H9 (cell line): Measurements from ENCODE around the gene PF4V1. TPM values are rescaled to one million over a fixed set of nuclear protein-coding genes. Genes with fewer than 3 reads are reported as not detected.

Source experiments
- DNase-seq: peaks from one replicate; pipeline ENCODE4 v3.0.0-alpha.2; 2017
- H2AFZ ChIP-seq: one replicate; pipeline ENCODE4 v1.6.1; 2013; ENCODE audit warnings: mild to moderate bottlenecking, low read length, control low read depth, moderate library complexity
- H2AK5ac ChIP-seq: 2 replicates; pipeline ENCODE4 v1.6.1; 2013; ENCODE audit warnings: low read length, control low read depth, mixed read lengths; ENCODE audit not compliant: insufficient read length
- H2BK120ac ChIP-seq: one replicate; pipeline ENCODE4 v1.6.1; 2013; ENCODE audit warnings: low read depth, mild to moderate bottlenecking, low read length, control low read depth, inconsistent platforms; ENCODE audit not compliant: poor library complexity, severe bottlenecking
- H2BK12ac ChIP-seq: 2 replicates; pipeline ENCODE4 v1.6.1; 2013; ENCODE audit warnings: low read length, control low read depth, mixed read lengths, low read depth; ENCODE audit not compliant: insufficient read length
- H2BK15ac ChIP-seq: 2 replicates; pipeline ENCODE4 v1.6.1; 2013; ENCODE audit warnings: low read depth, low read length, control low read depth
- H2BK20ac ChIP-seq: one replicate; pipeline ENCODE4 v1.6.1; 2013; ENCODE audit warnings: low read depth, mild to moderate bottlenecking, low read length, control low read depth, inconsistent platforms; ENCODE audit not compliant: poor library complexity, severe bottlenecking
- H2BK5ac ChIP-seq: 2 replicates; pipeline ENCODE4 v1.6.1; 2013; ENCODE audit warnings: low read length, control low read depth, mixed read lengths; ENCODE audit not compliant: insufficient read length
- H3K14ac ChIP-seq: 2 replicates; pipeline ENCODE4 v1.6.1; 2013; ENCODE audit warnings: low read length, control low read depth; ENCODE audit not compliant: insufficient read depth
- H3K18ac ChIP-seq: 2 replicates; pipeline ENCODE4 v1.6.1; 2013; ENCODE audit warnings: low read depth, mild to moderate bottlenecking, mixed read lengths, low read length, control low read depth; ENCODE audit not compliant: insufficient read length
- H3K23ac ChIP-seq: 2 replicates; pipeline ENCODE4 v1.6.1; 2013; ENCODE audit warnings: low read length, control low read depth, mixed read lengths, low read depth; ENCODE audit not compliant: insufficient read length
- H3K23me2 ChIP-seq: 2 replicates; pipeline ENCODE4 v1.6.1; 2013; ENCODE audit warnings: low read depth, mild to moderate bottlenecking, mixed read lengths, low read length, control low read depth; ENCODE audit not compliant: insufficient read length, poor library complexity, severe bottlenecking
- H3K27ac ChIP-seq: 2 replicates; pipeline ENCODE4 v1.5.1; 2013; ENCODE audit warnings: low read length, control low read depth, mixed read lengths, low read depth; ENCODE audit not compliant: insufficient read length
- H3K27me3 ChIP-seq: 2 replicates; pipeline ENCODE4 v1.6.1; 2013; ENCODE audit warnings: low read length, control low read depth, inconsistent platforms; ENCODE audit not compliant: insufficient read depth
- H3K4ac ChIP-seq: 2 replicates; pipeline ENCODE4 v1.6.1; 2013; ENCODE audit warnings: low read depth, mild to moderate bottlenecking, control low read depth, inconsistent platforms, low read length, moderate library complexity
- H3K4me1 ChIP-seq: 2 replicates; pipeline ENCODE4 v1.6.1; 2013; ENCODE audit warnings: low read length, control low read depth, inconsistent platforms; ENCODE audit not compliant: insufficient read depth
- H3K4me2 ChIP-seq: 2 replicates; pipeline ENCODE4 v1.6.1; 2013; ENCODE audit warnings: low read length, control low read depth, mixed read lengths; ENCODE audit not compliant: insufficient read length, insufficient read depth
- H3K56ac ChIP-seq: 2 replicates; pipeline ENCODE4 v1.6.1; 2013; ENCODE audit warnings: low read depth, mild to moderate bottlenecking, mixed read lengths, low read length, control low read depth; ENCODE audit not compliant: insufficient read length
- H3K79me1 ChIP-seq: 2 replicates; pipeline ENCODE4 v1.6.1; 2013; ENCODE audit warnings: low read depth, mild to moderate bottlenecking, moderate library complexity, low read length, control low read depth, inconsistent platforms; ENCODE audit not compliant: insufficient read depth, poor library complexity, severe bottlenecking
- H3K79me2 ChIP-seq: 2 replicates; pipeline ENCODE4 v1.6.1; 2013; ENCODE audit warnings: low read length, control low read depth, inconsistent platforms; ENCODE audit not compliant: insufficient read depth
- H3K9ac ChIP-seq: 2 replicates; pipeline ENCODE4 v1.6.1; 2013; ENCODE audit warnings: low read length, control low read depth, mixed read lengths; ENCODE audit not compliant: insufficient read length; ENCODE audit errors: extremely low read depth
- H3K9me3 ChIP-seq: one replicate; pipeline ENCODE4 v1.6.1; 2013; ENCODE audit warnings: low read depth, low read length, inconsistent platforms; ENCODE audit not compliant: control insufficient read depth
- H3T11ph ChIP-seq: one replicate; pipeline ENCODE4 v1.6.1; 2013; ENCODE audit warnings: mild to moderate bottlenecking, low read length, control low read depth, inconsistent platforms
- H4K20me1 ChIP-seq: one replicate; pipeline ENCODE4 v1.6.1; 2013; ENCODE audit not compliant: control insufficient read depth, insufficient read length, insufficient read depth
- H4K5ac ChIP-seq: 2 replicates; pipeline ENCODE4 v1.6.1; 2013; ENCODE audit warnings: low read depth, mild to moderate bottlenecking, mixed read lengths, low read length, control low read depth; ENCODE audit not compliant: insufficient read length
- H4K8ac ChIP-seq: replicated peaks from 2 replicates; pipeline ENCODE4 v1.6.1; 2013; ENCODE audit warnings: low read length, control low read depth, mixed read lengths, low read depth; ENCODE audit not compliant: insufficient read length
- H4K91ac ChIP-seq: 2 replicates; pipeline ENCODE4 v1.6.1; 2013; ENCODE audit warnings: low read depth, mild to moderate bottlenecking, moderate library complexity, mixed read lengths, low read length, control low read depth; ENCODE audit not compliant: insufficient read length
- H3K27ac Mint-ChIP-seq, 3 experiments: 2 replicates in 2 of 3; 3 replicates in 1 of 3; pipeline ENCODE4 v1.8.0; 2020 to 2021; ENCODE audit warnings: mixed read lengths in 3 of 3, mild to moderate bottlenecking in 1 of 3, moderate library complexity in 1 of 3
- H3K27me3 Mint-ChIP-seq: 2 replicates; pipeline ENCODE4 v1.8.0; 2021; ENCODE audit warnings: low read depth, mild to moderate bottlenecking, moderate library complexity, mixed read lengths
- H3K36me3 Mint-ChIP-seq, 3 experiments: 2 replicates in 2 of 3; 3 replicates in 1 of 3; pipeline ENCODE4 v1.8.0; 2020 to 2021; ENCODE audit warnings: low read depth in 3 of 3, mixed read lengths in 3 of 3; ENCODE audit not compliant: insufficient read depth in 1 of 3
- H3K4me1 Mint-ChIP-seq, 2 experiments: 2 replicates each; pipeline ENCODE4 v1.8.0; 2020; ENCODE audit warnings: mixed read lengths in 2 of 2
- H3K4me3 Mint-ChIP-seq, 2 experiments: 2 replicates in 1 of 2; 3 replicates in 1 of 2; pipeline ENCODE4 v1.8.0; 2020 to 2021; ENCODE audit warnings: mild to moderate bottlenecking in 2 of 2, mixed read lengths in 2 of 2, moderate library complexity in 1 of 2
- H3K9me3 Mint-ChIP-seq, 2 experiments: 2 replicates in 1 of 2; 3 replicates in 1 of 2; pipeline ENCODE4 v1.8.0; 2020; ENCODE audit warnings: mild to moderate bottlenecking in 2 of 2, mixed read lengths in 2 of 2, moderate library complexity in 1 of 2
- CTCF ChIP-seq: fragments of 200-600 bp; sonication (generic); conservative IDR thresholded peaks from 3 replicates; pipeline ENCODE4 v1.8.0; 2021; ENCODE audit warnings: antibody characterized with exemption, mild to moderate bottlenecking
- WGBS: extraction: QIAGEN DNeasy Blood & Tissue Kit; methylation state at CpG from one replicate; pipeline ENCODE4 v1.1.7; 2013; ENCODE audit warnings: missing lambda C conversion rate, low lambda C conversion rate, mixed read lengths; ENCODE audit not compliant: insufficient read length; ENCODE audit errors: extremely low coverage; 5-methylcytosine and 5-hydroxymethylcytosine counted together
- total RNA-seq: library from RNA; stranded (reverse); gene quantifications from 2 replicates; pipeline ENCODE4 v1.2.1, GENCODE V29; 2021

PF4V1 gene
- total RNA-seq, 1 experiment from 2014 or later, result not detected

DNA sequence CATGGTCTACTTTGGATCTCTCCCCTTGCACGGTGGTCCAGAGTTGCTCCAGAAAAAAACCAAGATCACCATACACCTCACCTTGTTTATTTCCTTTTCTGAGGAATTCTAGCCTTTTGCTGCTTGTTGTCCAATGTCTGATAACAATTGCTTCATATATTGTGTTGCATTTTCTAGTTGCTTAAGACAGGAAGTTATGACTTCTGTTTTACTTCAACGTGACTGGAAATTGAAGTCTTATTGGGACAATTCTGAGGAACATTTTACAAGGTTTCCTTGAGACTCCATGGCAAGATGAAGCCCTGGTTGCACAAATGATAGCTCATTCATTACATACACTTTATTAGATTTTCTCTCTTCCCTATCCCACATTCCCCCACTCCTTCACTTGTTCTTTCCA is 21.3 kb downstream of the PF4V1 start:
- WGBS, result no CpG with 5 or more reads among the region's 2 CpGs
- H4K20me1 ChIP-seq, result no peaks in the 10 kb centered on the region
- no peak overlapping the region for H2AK5ac ChIP-seq
- H2BK15ac ChIP-seq, result no peak overlapping the region
- H3K4me1 Mint-ChIP-seq, result peaks cover 4 to 9% of the 10 kb centered on the region in 2 experiments; a peak in 3 of 4 replicates
- no peak for DNase-seq
- H2AFZ ChIP-seq, result no peak overlapping the region
- no peak overlapping the region for H3K14ac ChIP-seq
- H4K8ac ChIP-seq, result no peak overlapping the region
- no peak overlapping the region for H3K18ac ChIP-seq
- no peak overlapping the region for H3K27ac Mint-ChIP-seq
- no peaks in the 10 kb centered on the region for H3K9me3 ChIP-seq
- H3K36me3 Mint-ChIP-seq, result no peaks in the 10 kb centered on the region
- no peak overlapping the region for H2BK5ac ChIP-seq
- H2BK12ac ChIP-seq, result no peak overlapping the region
- H4K91ac ChIP-seq, result no peak overlapping the region
- no peak overlapping the region for H3K4me3 Mint-ChIP-seq
- no peaks in the 10 kb centered on the region for H3K79me2 ChIP-seq
- no peaks in the 10 kb centered on the region for H3K27me3 ChIP-seq
- no peak overlapping the region for H3K4ac ChIP-seq
- no peak overlapping the region for H4K5ac ChIP-seq
- H3T11ph ChIP-seq, result no peak overlapping the region
- H3K9ac ChIP-seq, result no peak overlapping the region
- H3K27ac ChIP-seq, result no peak overlapping the region
- no peak overlapping the region for H3K56ac ChIP-seq
- H3K27me3 Mint-ChIP-seq, result peaks cover 34% of the 10 kb centered on the region
- peaks cover 5% of the 10 kb centered on the region for H3K23me2 ChIP-seq
- no peak overlapping the region for H2BK120ac ChIP-seq
- no peaks in the 10 kb centered on the region for H3K9me3 Mint-ChIP-seq
- no peak overlapping the region for H2BK20ac ChIP-seq
- H3K4me1 ChIP-seq, result no peaks in the 10 kb centered on the region
- H3K4me2 ChIP-seq, result no peak overlapping the region
- H3K23ac ChIP-seq, result no peak overlapping the region
- no peaks in the 10 kb centered on the region for H3K79me1 ChIP-seq
- TF ChIP-seq CTCF, result no peak
